GM12878 (cell line): ENCODE results near the gene PTCH2. TPM values are rescaled to one million over a fixed set of nuclear protein-coding genes. Genes with fewer than 3 reads are reported as not detected.
A peak's percentile ranks its signal among the peaks of the same experiment; 100 is the strongest.
"Not testable (repeated sequence)": the region's sequence is repeated elsewhere in the genome, so short reads cannot be mapped to it uniquely, and the experiment has no call there.

Experiments
- ATAC-seq: fragments of 200-7000 bp; cut with Tn5 transposase; 3 replicates; pipeline ENCODE4 v1.9.1; 2020; ENCODE audit warnings: mild to moderate bottlenecking, moderate library complexity
- BruUV-seq: library from RNA; stranded (reverse); fragments of 400-500 nt; replicated peaks from 2 replicates; lab custom pipeline; 2021; lab: Mats Ljungman, UMichigan
- CTCF ChIA-PET: fragments of 300-600 bp; sonication (Branson Sonifier 250); formaldehyde crosslinking; extraction: SDS; loops from one replicate; lab custom pipeline; 2021; ENCODE audit warnings: inconsistent platforms; lab: Yijun Ruan, JAX
- POLR2A ChIA-PET: fragments of 350-600 bp; formaldehyde crosslinking; extraction: SDS; loops from one replicate; lab custom pipeline; 2021; ENCODE audit warnings: inconsistent platforms; lab: Charles Lee
- RAD21 ChIA-PET: fragments of 300-600 bp; sonication (Branson Sonifier 250); formaldehyde crosslinking; loops from one replicate; lab custom pipeline; 2023; ENCODE audit warnings: antibody characterized with exemption; ENCODE audit not compliant: unreplicated experiment; lab: Charles Lee
- SMC1A ChIA-PET: fragments of 300-600 bp; sonication (Branson Sonifier 250); formaldehyde crosslinking; loops from one replicate; lab custom pipeline; 2023; ENCODE audit not compliant: unreplicated experiment, uncharacterized antibody; lab: Charles Lee
- DNase-seq: peaks from one replicate; pipeline ENCODE4 v3.0.0-alpha.2; 2011; ENCODE audit warnings: low read depth, low spot score
- FAIRE-seq: peaks from 3 replicates; lab custom pipeline; 2011; peaks lifted over from hg19 to GRCh38; lab: Jason Lieb, UNC
- H2AFZ ChIP-seq: 2 replicates; pipeline ENCODE4 v1.6.0; 2011; ENCODE audit warnings: low read depth, low read length, control low read depth; ENCODE audit not compliant: control insufficient read depth
- H3K27ac ChIP-seq: 2 replicates; pipeline ENCODE4 v1.5.1; 2011; ENCODE audit warnings: control low read depth; ENCODE audit not compliant: control insufficient read depth, insufficient read depth
- H3K27me3 ChIP-seq, 2 experiments: replicated peaks in 1 of 2; 2 replicates each; pipeline versions ENCODE4 v1.6.0 to v1.6.1; 2011; ENCODE audit warnings: low read length in 1 of 2; ENCODE audit not compliant: control insufficient read depth in 2 of 2, insufficient read depth in 2 of 2
- H3K36me3 ChIP-seq, 2 experiments: 2 replicates each; pipeline ENCODE4 v1.5.1; 2011; ENCODE audit warnings: low read length in 1 of 2; ENCODE audit not compliant: control insufficient read depth in 2 of 2, insufficient read depth in 2 of 2
- H3K4me1 ChIP-seq: 2 replicates; pipeline ENCODE4 v1.6.1; 2011; ENCODE audit warnings: mild to moderate bottlenecking, low read length, moderate library complexity, mixed read lengths; ENCODE audit not compliant: control insufficient read depth, insufficient read depth
- H3K4me2 ChIP-seq: 2 replicates; pipeline ENCODE4 v1.6.0; 2011; ENCODE audit warnings: control low read depth; ENCODE audit not compliant: control insufficient read depth, insufficient read depth
- H3K4me3 ChIP-seq: fragments of 200-600 bp; sonication (generic); 2 replicates; pipeline ENCODE4 v1.5.1; 2016
- H3K79me2 ChIP-seq: 2 replicates; pipeline ENCODE4 v1.6.0; 2011; ENCODE audit warnings: low read length; ENCODE audit not compliant: control insufficient read depth, insufficient read depth
- H3K9ac ChIP-seq: 2 replicates; pipeline ENCODE4 v1.8.0; 2011; ENCODE audit warnings: low read length, control low read depth, mixed read lengths; ENCODE audit not compliant: control insufficient read depth, insufficient read depth
- H3K9me3 ChIP-seq: replicated peaks from 3 replicates; pipeline ENCODE4 v1.5.1; 2011; ENCODE audit warnings: mild to moderate bottlenecking, low read length; ENCODE audit not compliant: control insufficient read depth, insufficient read depth
- H4K20me1 ChIP-seq: 2 replicates; pipeline ENCODE4 v1.6.0; 2011; ENCODE audit not compliant: control insufficient read depth, insufficient read depth
- ATF7 ChIP-seq: fragments of 450-650 bp; IDR thresholded peaks from 2 replicates; pipeline ENCODE4 v1.6.1; 2016; ENCODE audit warnings: low read depth, mild to moderate bottlenecking
- BACH1 ChIP-seq: fragments of 450-650 bp; IDR thresholded peaks from 2 replicates; pipeline ENCODE4 v1.6.1; 2017; ENCODE audit warnings: mild to moderate bottlenecking, borderline replicate concordance
- E4F1 ChIP-seq: fragments of 450-650 bp; IDR thresholded peaks from 2 replicates; pipeline ENCODE4 v1.6.1; 2018; ENCODE audit warnings: borderline replicate concordance, mild to moderate bottlenecking; ENCODE audit not compliant: partially characterized antibody
- EED ChIP-seq: sonication (generic); IDR thresholded peaks from 2 replicates; pipeline ENCODE4 v1.6.1; 2016; ENCODE audit warnings: antibody characterized with exemption, low read depth
- EP300 ChIP-seq, 2 experiments: fragments of 150-350 bp in 1 of 2; IDR thresholded peaks; 2 replicates each; pipeline ENCODE4 v1.6.1; 2011 to 2012; ENCODE audit warnings: low read depth in 2 of 2, low read length in 2 of 2, borderline replicate concordance in 1 of 2, improper control_type of control experiment in 1 of 2, inconsistent platforms in 1 of 2; ENCODE audit not compliant: control insufficient read depth in 1 of 2
- IKZF1 ChIP-seq: fragments of 450-650 bp; conservative IDR thresholded peaks from 2 replicates; pipeline ENCODE4 v1.6.1; 2017; ENCODE audit warnings: antibody characterized with exemption, mild to moderate bottlenecking
- MEF2B ChIP-seq: fragments of 450-650 bp; IDR thresholded peaks from 2 replicates; pipeline ENCODE4 v1.6.1; 2018; ENCODE audit warnings: mild to moderate bottlenecking, moderate library complexity; ENCODE audit not compliant: partially characterized antibody, poor library complexity, severe bottlenecking
- NFYA ChIP-seq: IDR thresholded peaks from 2 replicates; pipeline ENCODE4 v1.6.1; 2011; ENCODE audit warnings: low read depth, mild to moderate bottlenecking, low read length, improper control_type of control experiment, borderline replicate concordance
- NRF1 ChIP-seq: conservative IDR thresholded peaks from 2 replicates; pipeline ENCODE4 v1.6.1; 2011; ENCODE audit warnings: mild to moderate bottlenecking, low read depth, low read length, improper control_type of control experiment
- PBX3 ChIP-seq: IDR thresholded peaks from 2 replicates; pipeline ENCODE4 v1.6.1; 2011; ENCODE audit warnings: mild to moderate bottlenecking, low read depth, low read length, moderate library complexity; ENCODE audit not compliant: insufficient replicate concordance
- STAT1 ChIP-seq: fragments of 450-650 bp; conservative IDR thresholded peaks from 2 replicates; pipeline ENCODE4 v1.6.1; 2014; ENCODE audit warnings: antibody characterized with exemption, mild to moderate bottlenecking
- WGBS: methylation state at CpG from one replicate; pipeline ENCODE4 v1.1.6; 2016; ENCODE audit warnings: low lambda C conversion rate; ENCODE audit not compliant: insufficient replicate concordance, insufficient coverage; ENCODE audit errors: missing lambda C conversion rate; 5-methylcytosine and 5-hydroxymethylcytosine counted together
- in situ Hi-C: fragments of 300-500 bp; cut with MboI; formaldehyde crosslinking; loops from 9 replicates; pipeline ENCODE4 v1.14.3; 2018; ENCODE audit warnings: mixed read lengths
- intact Hi-C: fragments of 100-400 bp; cut with micrococcal nuclease; formaldehyde crosslinking; loops from one replicate; pipeline ENCODE4 v1.14.2; 2022; ENCODE audit not compliant: unreplicated experiment
- polyA plus RNA-seq, 11 experiments: library from polyadenylated mRNA; depleted of rRNA in 4 of 11; unstranded in 6 of 11; stranded (reverse) in 5 of 11; fragments of >200 nt; fragmentation: Nextera tagmentation in 4 of 11; fragmentation: Illumina TruSeq in 1 of 11; extraction: Ambion mirVana in 4 of 11; extraction: Trizol in 1 of 11; gene quantifications; 1 replicate in 1 of 11; 2 replicates in 10 of 11; pipeline versions ENCODE4 v1.2.1 to v1.2.3, GENCODE V29; 2011 to 2016; ENCODE audit warnings: inconsistent platforms in 2 of 11, missing spikeins in 2 of 11, low read depth in 1 of 11
- total RNA-seq, 4 experiments: library from RNA; depleted of rRNA in 3 of 4; stranded (reverse); fragments of >200 nt in 3 of 4; fragmentation: Illumina TruSeq in 1 of 4; extraction: Trizol in 1 of 4; gene quantifications; 2 replicates each; pipeline versions ENCODE4 v1.2.1 to v1.2.3, GENCODE V29; 2013 to 2021

The PTCH2 gene
- total and polyA plus RNA-seq, 10 of the 15 experiments (the other 5 are each of a cell fraction or from before 2014, with no cell fraction given): 0.03 to 8.4 (median 0.10) TPM

GRCh38 chr1:44826375-44827196, 16.5 kb downstream of the PTCH2 start:
- ChIA-PET SMC1A (interaction anchor here (0.7 to 1.3 kb wide), 4 partner anchors 26 to 475 kb away, joined by 3 read pairs; partner anchors contain the start of gene PLK3), RAD21 (interaction anchor here (1.0 kb wide), 1 partner anchor 9 kb away, joined by 3 read pairs; no protein-coding TSS in a partner anchor), POLR2A (interaction anchor here (0.7 to 1.3 kb wide), 2 partner anchors 19 to 204 kb away, joined by 4 to 5 read pairs; partner anchors contain the start of gene BTBD19), CTCF (interaction anchor here (1.1 to 2.9 kb wide), 4 partner anchors 9 to 188 kb away, joined by 3 to 14 read pairs (median 5); partner anchors contain the start of gene HECTD3)
- Histone ChIP-seq H3K9me3 (no peaks in the 10 kb centered on the region), H3K9ac (no peak overlapping the region), H2AFZ (no peak overlapping the region), H3K4me3 (no peak overlapping the region), H4K20me1 (no peaks in the 10 kb centered on the region), H3K79me2 (no peaks in the 10 kb centered on the region), H3K4me2 (no peak overlapping the region), H3K36me3 (no peaks in the 10 kb centered on the region), H3K4me1 (no peaks in the 10 kb centered on the region), H3K27ac (no peak overlapping the region), H3K27me3 (no peaks in the 10 kb centered on the region; a peak in 1 of 4 replicates)
- FAIRE-seq (no peak), DNase-seq (no peak), ATAC-seq (peak; percentile 19; the same call in 2 of the 3 replicates)
- in situ Hi-C loops: no loop called here
- BruUV-seq: no TSS peak
- TF ChIP-seq NRF1 (no peak), EED (no peak), STAT1 (no peak), EP300 (IDR thresholded peaks at IDR 0.05; ENCODE audit: borderline replicate concordance in 1 of 2, control insufficient read depth in 1 of 2, low read depth in 2 of 2, low read length in 2 of 2) (no peak), PBX3 (no peak), MEF2B (no peak), IKZF1 (no peak), E4F1 (no peak), NFYA (no peak), ATF7 (no peak), BACH1 (no peak)
- intact Hi-C loops: no loop called here
- WGBS: 41% methylated on average over 22 of the region's 24 CpGs

DNA sequence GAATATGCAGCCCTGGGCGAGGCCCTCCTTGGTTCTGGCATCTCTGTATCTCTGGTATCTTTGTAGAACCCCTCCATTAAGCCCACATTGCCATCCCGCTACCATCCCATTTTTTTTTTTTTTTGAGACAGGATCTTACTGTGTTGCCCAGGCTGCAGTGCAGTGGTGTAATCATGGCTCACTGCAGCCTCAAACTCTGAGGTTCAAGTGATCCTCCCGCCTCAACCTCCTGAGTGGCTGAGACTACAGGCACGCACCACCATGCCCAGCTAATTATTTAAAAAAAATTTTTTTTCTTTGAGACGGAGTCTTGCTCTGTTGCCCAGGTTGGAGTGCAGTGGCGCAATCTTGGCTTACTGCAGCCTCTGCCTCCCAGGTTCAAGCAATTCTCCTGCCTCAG, 18.7 kb downstream of the PTCH2 start:
- H3K4me1 ChIP-seq, H4K20me1 ChIP-seq, H3K9ac ChIP-seq, DNase-seq, H3K79me2 ChIP-seq, BruUV-seq, H2AFZ ChIP-seq, H3K4me3 ChIP-seq, H3K36me3 ChIP-seq, intact Hi-C loops, H3K9me3 ChIP-seq, H3K27me3 ChIP-seq, ATAC-seq, FAIRE-seq, SMC1A ChIA-PET, in situ Hi-C loops, H3K4me2 ChIP-seq, H3K27ac ChIP-seq, CTCF ChIA-PET: not testable (repeated sequence)
- ChIA-PET RAD21 (interaction anchor here (1.4 kb wide), 1 partner anchor 24 kb away, joined by 6 read pairs; the partner anchor contains the start of gene PLK3), POLR2A (interaction anchor here (0.9 kb wide), 1 partner anchor 26 kb away, joined by 3 read pairs; no protein-coding TSS in a partner anchor)
- WGBS: 72% methylated on average over 6 of the region's 6 CpGs
